ENCODE data around the gene HRG.

Gene HRG

GRCh38 chr3:186646106-186646505, 19.7 kb upstream of the HRG start:
- no peak for TF ChIP-seq POLR2A (IDR thresholded peaks at IDR 0.05; ENCODE audit: low read depth, low read length)
- no peak for DNase-seq (ENCODE audit: insufficient read length, low spot score)
- FAIRE-seq: no peak

GRCh38 chr3:186646841-186647240, 19.0 kb upstream of the HRG start:
- no peak for TF ChIP-seq POLR2A (IDR thresholded peaks at IDR 0.05; ENCODE audit: low read depth, low read length)
- DNase-seq (ENCODE audit: insufficient read length, low spot score): no peak
- FAIRE-seq: no peak

- no peak for FAIRE-seq
- no peak for DNase-seq (ENCODE audit: insufficient read length, low spot score)
- TF ChIP-seq POLR2A (IDR thresholded peaks at IDR 0.05; ENCODE audit: low read depth, low read length): no peak
Observed at GRCh38 chr3:186648851-186649250, 17.0 kb upstream of the HRG start.

GRCh38 chr3:186651678-186652215, 14.1 kb upstream of the HRG start:
- no peak for FAIRE-seq
- TF ChIP-seq POLR2A (IDR thresholded peaks at IDR 0.05; ENCODE audit: low read depth, low read length): no peak
- no peak for DNase-seq (ENCODE audit: insufficient read length, low spot score)

GRCh38 chr3:186653080-186653707, 12.6 kb upstream of the HRG start:
- no peak for TF ChIP-seq POLR2A (IDR thresholded peaks at IDR 0.05; ENCODE audit: low read depth, low read length)
- FAIRE-seq (no peak), DNase-seq (ENCODE audit: insufficient read length, low spot score) (no peak)

GRCh38 chr3:186653984-186654383, 11.8 kb upstream of the HRG start:
- DNase-seq (ENCODE audit: insufficient read length, low spot score): no peak
- no peak for FAIRE-seq

GRCh38 chr3:186663361-186664118, 2.3 kb upstream of the HRG start:
- no peak for FAIRE-seq
- DNase-seq (ENCODE audit: insufficient read length, low spot score): no peak
- no peak for TF ChIP-seq POLR2A (IDR thresholded peaks at IDR 0.05; ENCODE audit: low read depth, low read length)

More at GRCh38 chr3:186653984-186654383, 11.8 kb upstream of the HRG start:
- no peak for TF ChIP-seq POLR2A (IDR thresholded peaks at IDR 0.05; ENCODE audit: low read depth, low read length)

- FAIRE-seq (no peak), DNase-seq (ENCODE audit: insufficient read length, low spot score) (no peak)
Observed at GRCh38 chr3:186664119-186664495, 1.7 kb upstream of the HRG start.

GRCh38 chr3:186664506-186664905, 1.3 kb upstream of the HRG start:
- no peak for TF ChIP-seq POLR2A (IDR thresholded peaks at IDR 0.05; ENCODE audit: low read depth, low read length)
- DNase-seq (ENCODE audit: insufficient read length, low spot score) (no peak), FAIRE-seq (no peak)

More at GRCh38 chr3:186664119-186664495, 1.7 kb upstream of the HRG start:
- no peak for TF ChIP-seq POLR2A (IDR thresholded peaks at IDR 0.05; ENCODE audit: low read depth, low read length)

- TF ChIP-seq POLR2A (IDR thresholded peaks at IDR 0.05; ENCODE audit: low read depth, low read length): no peak
- DNase-seq (ENCODE audit: insufficient read length, low spot score) (no peak), FAIRE-seq (no peak)
Observed at GRCh38 chr3:186668426-186668825, 2.6 kb downstream of the HRG start.

- TF ChIP-seq POLR2A (IDR thresholded peaks at IDR 0.05; ENCODE audit: low read depth, low read length): no peak
- DNase-seq (ENCODE audit: insufficient read length, low spot score) (no peak), FAIRE-seq (no peak)
Observed at GRCh38 chr3:186669378-186670084, 3.7 kb downstream of the HRG start.

- FAIRE-seq (no peak), DNase-seq (ENCODE audit: insufficient read length, low spot score) (no peak)
- no peak for TF ChIP-seq POLR2A (IDR thresholded peaks at IDR 0.05; ENCODE audit: low read depth, low read length)
Observed at GRCh38 chr3:186670155-186670554, 4.3 kb downstream of the HRG start.

GRCh38 chr3:186671051-186671450, 5.2 kb downstream of the HRG start:
- no peak for FAIRE-seq
- DNase-seq (ENCODE audit: insufficient read length, low spot score): no peak
- TF ChIP-seq POLR2A (IDR thresholded peaks at IDR 0.05; ENCODE audit: low read depth, low read length): no peak

GRCh38 chr3:186678604-186679003, 12.8 kb downstream of the HRG start:
- no peak for TF ChIP-seq POLR2A (IDR thresholded peaks at IDR 0.05; ENCODE audit: low read depth, low read length)
- DNase-seq (ENCODE audit: insufficient read length, low spot score): no peak
- no peak for FAIRE-seq

All from H54 (cell line).